Activated CD4-positive, alpha-beta T cell treated with anti-CD3 and anti-CD28 coated beads for 48 hours (primary cell): ENCODE measurements around the gene PPP1R11.
"Not testable (repeated sequence)": the region's sequence is repeated elsewhere in the genome, so short reads cannot be mapped to it uniquely, and the experiment has no call there.

Source experiments
- DNase-seq: peaks from one replicate; pipeline ENCODE4 v3.0.0-alpha.2; 2020

Gene PPP1R11

GRCh38 chr6:30100154-30100553, 33.2 kb downstream of the PPP1R11 start:
- no peak for DNase-seq

- peak; percentile 15 for DNase-seq
Observed at GRCh38 chr6:30100585-30101443, 33.8 kb downstream of the PPP1R11 start.

DNA sequence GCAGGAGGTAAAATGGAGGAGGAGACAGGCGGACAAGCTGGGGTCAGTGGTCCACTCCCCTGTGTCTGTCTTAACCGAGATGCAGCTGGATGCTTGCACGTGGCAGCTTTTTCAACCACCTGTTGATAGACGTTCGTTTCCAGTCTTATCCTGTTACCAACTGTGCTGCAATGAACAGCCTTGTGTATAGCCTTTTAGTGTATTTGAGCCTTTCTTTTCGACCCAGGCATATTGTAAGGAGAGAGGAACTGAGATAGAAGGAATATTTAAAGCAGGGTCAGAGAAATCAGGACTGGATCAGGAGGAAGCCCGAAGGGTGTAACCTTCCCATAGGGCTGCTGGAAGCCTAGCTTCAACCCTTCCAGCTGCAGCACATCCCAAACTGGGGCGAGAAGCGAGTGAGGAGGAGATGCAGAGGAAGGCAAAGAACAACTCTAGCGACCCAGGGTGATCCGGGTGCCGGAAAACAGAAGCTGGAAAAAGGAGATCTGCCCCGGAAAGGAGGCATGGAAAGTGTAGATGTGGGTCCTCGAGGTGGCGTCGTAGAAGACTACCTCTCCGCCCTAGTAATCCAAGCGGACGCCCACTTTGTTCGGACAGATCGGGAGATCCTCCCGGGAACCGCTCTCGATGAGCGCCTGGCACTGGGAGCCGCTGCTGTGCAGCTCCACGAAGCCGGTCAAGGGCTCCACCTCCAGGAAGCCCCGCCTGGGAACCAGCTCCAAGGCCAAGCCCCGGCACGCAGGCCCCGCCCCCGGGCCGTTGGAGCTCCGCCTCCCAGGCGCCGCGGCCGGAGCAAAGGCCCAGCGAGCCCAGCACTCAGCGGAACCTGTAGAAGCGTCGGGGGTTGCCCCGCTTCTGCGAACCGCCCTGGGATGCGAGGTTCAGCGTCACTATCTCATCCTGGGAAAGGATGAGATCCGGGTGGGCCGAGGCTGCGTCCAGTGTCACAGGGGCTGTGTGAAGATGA, 34.7 kb downstream of the PPP1R11 start:
- DNase-seq = peak; percentile 75

- DNase-seq = peak; percentile 13
Observed at GRCh38 chr6:30102414-30102969, 35.5 kb downstream of the PPP1R11 start.

DNA sequence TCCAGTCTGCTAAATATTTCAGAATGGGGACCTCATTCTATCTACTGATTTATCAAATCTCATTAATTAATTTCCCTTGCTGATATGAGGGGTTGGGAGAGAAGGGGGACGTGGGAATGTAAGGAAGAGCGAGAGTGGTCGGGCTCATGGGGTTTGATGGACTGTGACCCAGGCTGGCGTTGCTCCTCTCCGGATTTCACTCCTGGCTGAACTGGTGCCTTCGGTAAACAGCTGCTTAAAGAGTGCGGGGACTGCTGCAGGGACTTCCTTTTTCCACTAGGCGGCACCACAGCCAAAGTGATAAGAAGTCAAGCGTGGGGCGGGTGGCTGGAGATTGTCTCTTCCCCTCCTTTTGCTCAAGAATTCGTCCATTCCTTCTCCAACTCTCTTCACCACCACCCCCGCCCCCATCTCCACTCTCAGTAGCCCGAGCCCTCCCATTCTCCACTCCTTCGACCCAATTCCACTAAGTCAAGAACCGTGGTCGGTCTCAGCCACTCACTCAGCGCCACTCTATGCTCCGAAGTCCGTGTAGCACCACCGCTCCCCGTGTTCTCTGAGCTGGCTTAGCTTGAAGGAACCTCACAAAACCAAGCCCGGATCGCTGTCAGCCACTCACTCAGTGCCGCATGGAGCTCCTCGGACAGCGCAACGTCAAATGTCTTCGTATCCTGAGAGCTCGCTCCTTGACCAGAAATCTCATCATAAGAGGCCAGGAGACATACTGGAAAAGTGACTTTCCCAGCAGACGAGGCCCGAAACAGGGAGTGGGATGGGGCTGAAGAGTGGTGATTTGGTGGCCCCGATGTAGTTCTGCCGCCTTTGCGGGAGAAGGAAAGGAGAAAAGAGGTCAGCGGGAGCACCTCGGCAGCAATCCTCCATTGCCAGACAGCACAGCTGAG, 36.2 kb downstream of the PPP1R11 start:
- DNase-seq = peak; percentile 88

DNA sequence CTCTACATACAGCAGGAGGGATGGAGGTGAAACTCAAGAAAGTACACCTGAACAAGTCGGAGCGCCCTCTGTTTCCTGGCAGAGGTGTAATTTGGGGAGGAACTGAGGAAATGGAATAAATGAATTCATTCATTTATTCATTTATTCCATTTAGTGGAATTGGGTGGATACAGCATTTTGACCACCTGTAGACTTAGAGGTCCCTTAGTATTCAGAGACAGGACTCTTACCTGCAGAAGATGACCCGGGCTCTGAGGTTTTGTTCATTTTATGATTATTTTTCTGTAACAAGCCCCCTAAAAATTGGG, 36.8 kb downstream of the PPP1R11 start:
- DNase-seq = no peak

- DNase-seq = no peak
Observed at GRCh38 chr6:30104661-30105060, 37.7 kb downstream of the PPP1R11 start.

- DNase-seq = no peak
Observed at GRCh38 chr6:30111266-30111856, 44.4 kb downstream of the PPP1R11 start.

GRCh38 chr6:30112402-30112994, 45.5 kb downstream of the PPP1R11 start:
- DNase-seq = no peak

DNA sequence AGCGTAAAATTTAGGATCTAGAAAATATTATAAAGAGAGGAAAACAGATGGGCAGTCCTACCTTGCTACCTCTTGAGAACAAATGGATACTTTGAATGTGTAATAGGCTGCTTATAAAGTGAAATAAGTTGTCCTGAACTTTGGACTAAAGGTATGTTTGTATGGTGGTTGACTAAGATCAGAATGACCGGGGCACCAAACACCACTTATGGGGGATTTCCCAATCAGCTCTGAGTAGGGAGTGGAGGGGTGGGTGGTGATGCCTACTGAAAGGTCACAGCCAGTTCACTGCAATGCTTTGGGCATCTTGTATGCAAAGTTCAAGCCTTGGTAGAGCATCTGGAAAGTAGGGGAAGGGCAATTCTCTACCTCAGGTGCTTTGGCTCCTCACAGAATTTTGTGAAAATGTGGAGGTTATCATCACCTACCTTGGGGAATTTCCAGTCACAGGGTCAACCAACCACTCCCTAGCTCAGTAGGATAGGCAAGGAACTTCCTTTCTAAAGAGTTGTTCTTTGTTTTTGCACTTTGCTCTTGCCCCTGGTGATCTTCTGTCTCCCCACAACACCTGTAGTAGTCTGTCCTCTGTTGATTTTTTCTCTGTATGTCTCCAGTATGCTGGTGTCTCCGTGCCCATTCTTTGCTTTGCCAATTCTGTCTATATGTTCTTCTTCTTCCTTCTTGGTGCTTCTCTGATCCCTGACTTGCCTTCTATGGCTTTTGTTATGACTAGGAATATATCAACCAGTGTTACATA, 46.2 kb downstream of the PPP1R11 start, which contains the start of gene TRIM31:
Gene TRIM31 (minus strand): TSS at position 88 of the 757 bp plus-strand sequence. CDS start 285 bp downstream, outside the sequence.
- no peak for DNase-seq

- DNase-seq = no peak
Observed at GRCh38 chr6:30113841-30114240, 46.8 kb downstream of the PPP1R11 start.

DNA sequence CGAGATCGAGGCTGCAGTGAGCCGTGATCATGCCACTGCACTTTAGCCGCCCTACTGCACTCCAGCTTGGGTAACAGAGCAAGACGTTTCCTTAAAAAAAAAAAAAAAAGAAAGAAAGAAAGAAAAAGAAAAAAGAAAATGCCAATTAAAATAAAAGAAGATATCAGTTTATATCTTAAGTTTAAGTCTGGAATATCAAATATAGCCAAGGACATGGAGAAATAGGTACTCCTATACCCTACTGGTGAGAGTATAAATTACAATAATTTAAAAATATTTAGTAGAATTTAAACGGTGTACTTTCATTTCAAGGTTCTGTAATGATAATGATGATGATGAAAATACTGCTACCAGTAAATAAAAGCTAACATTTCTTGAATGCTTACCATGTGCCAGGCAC, 49.7 kb downstream of the PPP1R11 start:
- DNase-seq = no peak

- DNase-seq = not testable (repeated sequence)
Observed at GRCh38 chr6:30118691-30119090, 51.7 kb downstream of the PPP1R11 start.
